Measurements from ENCODE around the gene CTDP1. TPM values are rescaled to one million over a fixed set of nuclear protein-coding genes. Genes with fewer than 3 reads are reported as not detected.

CTDP1 gene
- total RNA-seq, 1 donor from 2014 or later, result 7.5 TPM

DNA sequence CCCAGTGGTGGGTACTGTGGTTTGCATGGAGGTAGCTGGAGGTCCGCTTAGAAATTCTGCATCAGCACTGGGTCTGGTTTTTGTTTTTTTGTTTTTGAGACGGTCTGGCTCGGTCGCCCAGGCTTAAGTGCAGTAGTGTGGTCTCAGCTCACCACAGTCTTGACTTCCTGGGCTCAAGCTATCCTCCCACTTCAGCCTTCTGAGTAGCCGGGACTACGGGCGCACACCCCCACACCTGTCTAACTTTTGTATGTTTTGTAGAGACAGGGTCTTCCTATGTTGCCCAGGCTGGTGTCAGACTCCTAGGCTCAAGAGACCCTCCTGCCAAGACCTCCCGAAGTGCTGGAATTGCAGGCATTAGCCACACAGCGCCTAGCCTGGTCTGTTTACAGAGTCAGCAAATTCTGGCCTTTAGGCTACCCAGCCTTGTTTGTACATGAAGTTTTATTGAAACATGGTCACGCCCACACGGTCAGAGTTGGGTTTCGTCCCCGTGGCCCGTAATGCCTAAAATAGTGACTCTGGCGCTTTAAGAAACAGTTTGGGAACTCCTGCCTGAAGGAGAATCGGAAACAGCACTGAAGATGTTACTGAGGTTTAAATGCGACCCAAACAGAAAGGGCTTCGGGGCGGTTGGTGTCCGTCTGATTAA lies 32.7 kb downstream of the CTDP1 start:
- intact Hi-C loops (cut with micrococcal nuclease), result no loop called here
- Histone ChIP-seq H3K4me3 (no peak overlapping the region), H3K27ac (replicated peaks) (no peak overlapping the region), H3K36me3 (peaks cover 78% of the 10 kb centered on the region), H3K27me3 (ENCODE audit: low read depth) (no peaks in the 10 kb centered on the region), H3K4me1 (no peaks in the 10 kb centered on the region), H3K9me3 (replicated peaks) (no peaks in the 10 kb centered on the region)
- TF ChIP-seq, protein P1, sequence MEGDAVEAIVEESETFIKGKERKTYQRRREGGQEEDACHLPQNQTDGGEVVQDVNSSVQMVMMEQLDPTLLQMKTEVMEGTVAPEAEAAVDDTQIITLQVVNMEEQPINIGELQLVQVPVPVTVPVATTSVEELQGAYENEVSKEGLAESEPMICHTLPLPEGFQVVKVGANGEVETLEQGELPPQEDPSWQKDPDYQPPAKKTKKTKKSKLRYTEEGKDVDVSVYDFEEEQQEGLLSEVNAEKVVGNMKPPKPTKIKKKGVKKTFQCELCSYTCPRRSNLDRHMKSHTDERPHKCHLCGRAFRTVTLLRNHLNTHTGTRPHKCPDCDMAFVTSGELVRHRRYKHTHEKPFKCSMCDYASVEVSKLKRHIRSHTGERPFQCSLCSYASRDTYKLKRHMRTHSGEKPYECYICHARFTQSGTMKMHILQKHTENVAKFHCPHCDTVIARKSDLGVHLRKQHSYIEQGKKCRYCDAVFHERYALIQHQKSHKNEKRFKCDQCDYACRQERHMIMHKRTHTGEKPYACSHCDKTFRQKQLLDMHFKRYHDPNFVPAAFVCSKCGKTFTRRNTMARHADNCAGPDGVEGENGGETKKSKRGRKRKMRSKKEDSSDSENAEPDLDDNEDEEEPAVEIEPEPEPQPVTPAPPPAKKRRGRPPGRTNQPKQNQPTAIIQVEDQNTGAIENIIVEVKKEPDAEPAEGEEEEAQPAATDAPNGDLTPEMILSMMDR (IDR thresholded peaks at IDR 0.05; ENCODE audit: borderline replicate concordance), result no peak
- DNase-seq, result no peak

DNA sequence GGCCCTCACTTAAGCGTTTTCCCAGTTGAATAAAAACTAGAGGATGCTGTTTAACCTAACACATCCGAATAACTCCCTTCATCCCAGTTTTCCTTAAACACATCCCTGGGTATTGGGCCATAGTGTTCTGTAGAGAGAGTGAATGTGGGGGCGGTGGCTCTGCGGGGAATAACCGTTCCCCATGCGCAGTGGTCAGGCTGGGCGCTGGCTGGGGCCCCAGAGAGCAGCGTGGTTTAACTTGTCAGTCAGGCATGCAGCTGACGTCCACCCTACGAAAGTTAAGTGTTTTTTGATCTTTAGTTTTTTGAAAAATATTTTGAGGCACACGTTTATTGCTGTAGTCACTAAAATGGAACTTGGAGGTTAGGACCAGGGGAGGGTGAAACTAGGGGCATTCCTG lies 33.7 kb downstream of the CTDP1 start:
- no peak overlapping the region for H3K4me3 ChIP-seq
- TF ChIP-seq, protein P1 (IDR thresholded peaks at IDR 0.05; ENCODE audit: borderline replicate concordance), result no peak
- no peaks in the 10 kb centered on the region for H3K9me3 ChIP-seq (replicated peaks)
- no peaks in the 10 kb centered on the region for H3K4me1 ChIP-seq
- H3K27ac ChIP-seq (replicated peaks), result no peak overlapping the region
- H3K27me3 ChIP-seq (ENCODE audit: low read depth), result no peaks in the 10 kb centered on the region
- DNase-seq, result no peak
- intact Hi-C loops (cut with micrococcal nuclease), result no loop called here
- peaks cover 78% of the 10 kb centered on the region for H3K36me3 ChIP-seq

DNA sequence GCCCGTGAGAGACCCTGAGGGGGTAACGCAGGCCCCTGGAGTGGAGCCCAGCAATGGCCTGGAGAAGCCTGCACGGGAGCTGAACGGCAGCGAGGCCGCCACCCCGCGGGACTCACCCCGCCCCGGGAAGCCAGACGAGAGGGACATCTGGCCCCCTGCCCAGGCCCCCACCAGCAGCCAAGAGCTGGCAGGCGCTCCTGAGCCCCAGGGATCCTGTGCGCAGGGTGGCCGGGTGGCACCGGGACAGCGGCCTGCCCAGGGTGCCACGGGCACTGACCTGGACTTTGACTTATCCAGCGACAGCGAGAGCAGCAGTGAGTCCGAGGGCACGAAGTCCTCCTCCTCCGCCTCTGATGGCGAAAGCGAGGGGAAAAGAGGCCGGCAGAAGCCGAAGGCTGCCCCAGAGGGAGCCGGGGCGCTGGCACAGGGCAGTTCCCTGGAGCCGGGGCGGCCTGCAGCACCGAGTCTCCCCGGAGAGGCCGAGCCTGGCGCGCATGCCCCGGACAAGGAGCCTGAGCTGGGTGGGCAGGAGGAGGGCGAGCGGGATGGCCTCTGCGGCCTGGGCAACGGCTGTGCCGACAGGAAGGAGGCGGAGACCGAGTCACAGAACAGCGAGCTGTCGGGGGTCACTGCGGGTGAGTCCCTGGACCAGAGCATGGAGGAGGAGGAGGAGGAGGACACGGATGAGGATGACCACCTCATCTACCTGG lies 35.1 kb downstream of the CTDP1 start:
- Histone ChIP-seq H3K27ac (replicated peaks) (no peak overlapping the region), H3K4me3 (no peak overlapping the region), H3K27me3 (ENCODE audit: low read depth) (no peaks in the 10 kb centered on the region), H3K4me1 (no peaks in the 10 kb centered on the region), H3K9me3 (replicated peaks) (no peaks in the 10 kb centered on the region), H3K36me3 (peaks cover 86% of the 10 kb centered on the region)
- TF ChIP-seq, protein P1 (IDR thresholded peaks at IDR 0.05; ENCODE audit: borderline replicate concordance), result no peak
- no peak for DNase-seq
- intact Hi-C loops (cut with micrococcal nuclease), result no loop called here

DNA sequence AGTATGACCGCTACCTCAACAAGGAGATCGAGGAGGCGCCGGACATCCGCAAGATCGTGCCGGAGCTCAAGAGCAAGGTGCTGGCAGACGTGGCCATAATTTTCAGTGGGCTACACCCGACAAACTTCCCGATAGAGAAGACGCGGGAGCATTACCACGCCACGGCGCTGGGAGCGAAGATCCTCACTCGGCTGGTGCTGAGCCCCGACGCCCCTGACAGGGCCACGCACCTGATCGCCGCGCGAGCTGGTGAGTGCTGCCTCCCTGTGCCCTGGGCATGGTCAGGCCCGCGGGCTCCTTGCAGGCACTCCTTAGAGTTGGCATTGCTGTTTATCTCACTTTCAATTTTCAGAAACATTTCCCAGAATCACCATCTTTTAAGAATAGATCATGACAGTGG lies 35.7 kb downstream of the CTDP1 start:
- Histone ChIP-seq H3K36me3 (peaks cover 87% of the 10 kb centered on the region), H3K9me3 (replicated peaks) (no peaks in the 10 kb centered on the region), H3K4me1 (no peaks in the 10 kb centered on the region), H3K4me3 (no peak overlapping the region), H3K27me3 (ENCODE audit: low read depth) (no peaks in the 10 kb centered on the region), H3K27ac (replicated peaks) (no peak overlapping the region)
- no peak for DNase-seq
- TF ChIP-seq, protein P1 (IDR thresholded peaks at IDR 0.05; ENCODE audit: borderline replicate concordance), result no peak
- intact Hi-C loops (cut with micrococcal nuclease), result no loop called here

DNA sequence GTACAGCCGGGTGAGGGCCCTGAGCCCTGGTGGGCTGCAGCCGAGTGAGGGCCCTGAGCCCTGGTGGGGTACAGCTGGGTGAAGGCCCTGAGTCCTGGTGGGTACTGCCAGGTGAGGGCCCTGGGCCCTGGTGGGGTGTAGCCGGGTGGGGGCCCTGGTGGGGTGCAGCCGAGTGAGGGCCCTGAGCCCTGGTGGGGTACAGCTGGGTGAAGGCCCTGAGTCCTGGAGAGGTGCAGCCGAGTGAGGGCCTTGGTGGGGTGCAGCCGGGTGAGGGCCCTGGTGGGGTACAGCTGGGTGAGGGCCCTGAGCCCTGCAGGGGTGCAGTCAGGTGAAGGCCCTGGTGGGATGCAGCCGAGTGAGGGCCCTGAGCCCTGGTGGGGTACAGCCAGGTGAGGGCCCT lies 37.5 kb downstream of the CTDP1 start:
- H3K27ac ChIP-seq (replicated peaks), result no peak overlapping the region
- H3K4me1 ChIP-seq, result no peaks in the 10 kb centered on the region
- intact Hi-C loops (cut with micrococcal nuclease), result no loop called here
- H3K4me3 ChIP-seq, result no peak overlapping the region
- no peaks in the 10 kb centered on the region for H3K27me3 ChIP-seq (ENCODE audit: low read depth)
- TF ChIP-seq, protein P1 (IDR thresholded peaks at IDR 0.05; ENCODE audit: borderline replicate concordance), result no peak
- H3K36me3 ChIP-seq, result peaks cover 85% of the 10 kb centered on the region
- no peaks in the 10 kb centered on the region for H3K9me3 ChIP-seq (replicated peaks)
- no peak for DNase-seq
